Ascending aorta (tissue), 2 donors: ENCODE data around the gene SPRY2. TPM values are rescaled to one million over a fixed set of nuclear protein-coding genes. Genes with fewer than 3 reads are reported as not detected.

ENCODE experiments used
- DNase-seq, 2 donors: peaks; one replicate each; pipeline ENCODE4 v3.0.0-alpha.2; 2019; ENCODE audit warnings: low spot score in 2 of 2
- H3K27ac ChIP-seq, 2 donors: fragments of 200-600 bp; sonication (generic); one replicate each; pipeline ENCODE4 v1.5.1; 2016 to 2017; ENCODE audit warnings: mild to moderate bottlenecking in 1 of 2
- H3K27me3 ChIP-seq: fragments of 200-600 bp; sonication (generic); one replicate; pipeline ENCODE4 v1.5.1; 2017
- H3K36me3 ChIP-seq, 2 donors: fragments of 200-600 bp; sonication (generic); one replicate each; pipeline ENCODE4 v1.5.1; 2016
- H3K4me1 ChIP-seq, 2 donors: fragments of 200-600 bp; sonication (generic); one replicate each; pipeline ENCODE4 v1.5.1; 2016 to 2017; ENCODE audit warnings: mild to moderate bottlenecking in 1 of 2
- H3K4me3 ChIP-seq, 2 donors: fragments of 200-600 bp; sonication (generic); one replicate each; pipeline ENCODE4 v1.5.1; 2016 to 2017; ENCODE audit warnings: mild to moderate bottlenecking in 1 of 2
- H3K9me3 ChIP-seq, 2 donors: fragments of 200-600 bp; sonication (generic); one replicate each; pipeline ENCODE4 v1.5.1; 2016
- intact Hi-C: fragments of 100-400 bp; cut with DNase I; formaldehyde crosslinking; loops from one replicate; pipeline ENCODE4 v1.15.1; 2023
- total RNA-seq: library from RNA; depleted of rRNA; stranded (reverse); fragments of >200 nt; gene quantifications from one replicate; pipeline ENCODE4 v1.1.0, GENCODE V29; 2016
- TF ChIP-seq, protein P1 (sequence below), 3 experiments: fragments of 200-600 bp in 2 of 3; fragments of 450-650 bp in 1 of 3; sonication (generic) in 2 of 3; IDR thresholded peaks; one replicate each; pipeline ENCODE4 v1.5.1; 2016 to 2019; ENCODE audit warnings: antibody characterized with exemption in 3 of 3, mild to moderate bottlenecking in 1 of 3, moderate library complexity in 1 of 3

Gene SPRY2
- total RNA-seq, 1 donor from 2014 or later, result 78.2 TPM

DNA sequence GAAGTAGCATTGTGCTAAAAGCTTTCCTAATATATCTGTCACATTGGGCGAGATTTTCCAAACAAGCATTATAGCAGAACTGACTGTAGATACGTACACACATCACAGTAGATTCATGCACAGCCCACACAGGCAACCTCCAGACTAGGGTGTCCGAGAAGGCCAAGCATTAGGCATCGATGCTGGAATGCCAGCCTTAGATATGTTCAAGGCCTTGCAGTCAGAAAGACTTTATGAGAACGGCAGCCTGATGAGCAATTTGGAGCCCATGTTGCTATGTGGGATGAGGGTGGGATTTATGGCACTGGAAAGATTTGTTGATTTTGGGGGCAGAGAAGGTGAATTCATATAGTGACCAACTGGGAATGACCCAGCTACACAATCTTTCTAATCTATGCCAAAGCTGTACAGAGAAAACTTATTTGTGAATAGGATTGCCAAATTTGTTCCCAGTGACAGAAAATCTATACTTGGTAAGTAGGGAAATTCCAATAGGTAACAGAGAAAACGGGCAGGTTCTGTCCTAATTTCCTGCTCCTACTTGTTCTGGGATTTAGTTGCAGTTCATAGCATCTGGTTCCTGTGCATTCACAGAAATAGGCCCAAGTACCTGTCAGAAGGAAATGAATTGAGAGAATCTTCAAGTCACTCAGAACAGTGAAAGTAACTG lies 31.0 kb upstream of the SPRY2 start:
- no peak for DNase-seq
- intact Hi-C loops, result no loop called here
- Histone ChIP-seq H3K4me3 (no peak overlapping the region), H3K36me3 (no peaks in the 10 kb centered on the region), H3K4me1 (no peaks in the 10 kb centered on the region), H3K9me3 (no peaks in the 10 kb centered on the region), H3K27me3 (no peaks in the 10 kb centered on the region), H3K27ac (no peak overlapping the region)
- TF ChIP-seq, protein P1, sequence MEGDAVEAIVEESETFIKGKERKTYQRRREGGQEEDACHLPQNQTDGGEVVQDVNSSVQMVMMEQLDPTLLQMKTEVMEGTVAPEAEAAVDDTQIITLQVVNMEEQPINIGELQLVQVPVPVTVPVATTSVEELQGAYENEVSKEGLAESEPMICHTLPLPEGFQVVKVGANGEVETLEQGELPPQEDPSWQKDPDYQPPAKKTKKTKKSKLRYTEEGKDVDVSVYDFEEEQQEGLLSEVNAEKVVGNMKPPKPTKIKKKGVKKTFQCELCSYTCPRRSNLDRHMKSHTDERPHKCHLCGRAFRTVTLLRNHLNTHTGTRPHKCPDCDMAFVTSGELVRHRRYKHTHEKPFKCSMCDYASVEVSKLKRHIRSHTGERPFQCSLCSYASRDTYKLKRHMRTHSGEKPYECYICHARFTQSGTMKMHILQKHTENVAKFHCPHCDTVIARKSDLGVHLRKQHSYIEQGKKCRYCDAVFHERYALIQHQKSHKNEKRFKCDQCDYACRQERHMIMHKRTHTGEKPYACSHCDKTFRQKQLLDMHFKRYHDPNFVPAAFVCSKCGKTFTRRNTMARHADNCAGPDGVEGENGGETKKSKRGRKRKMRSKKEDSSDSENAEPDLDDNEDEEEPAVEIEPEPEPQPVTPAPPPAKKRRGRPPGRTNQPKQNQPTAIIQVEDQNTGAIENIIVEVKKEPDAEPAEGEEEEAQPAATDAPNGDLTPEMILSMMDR (IDR thresholded peaks at IDR 0.05), result no peak

DNA sequence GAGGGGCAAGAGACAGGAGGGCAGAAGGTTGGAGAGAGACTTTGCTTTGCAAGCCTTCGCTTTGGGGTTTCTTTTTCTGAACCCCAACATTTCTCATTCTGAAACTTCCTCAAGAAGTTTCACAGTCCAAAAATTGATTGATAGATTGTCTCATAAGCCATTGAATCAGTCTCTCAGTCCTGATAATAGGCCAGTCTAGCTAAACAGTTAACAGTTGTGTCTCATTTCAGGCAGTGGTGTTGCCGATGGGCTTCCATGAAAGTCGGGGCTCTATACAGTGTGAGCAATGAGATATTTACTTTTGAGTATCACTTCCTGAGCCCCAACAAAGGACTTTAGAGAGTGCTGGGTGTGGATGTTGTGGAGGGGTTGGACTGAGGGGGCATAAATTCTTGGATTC lies 26.5 kb upstream of the SPRY2 start:
- no peak for DNase-seq
- H3K9me3 ChIP-seq, result no peaks in the 10 kb centered on the region
- no peaks in the 10 kb centered on the region for H3K27me3 ChIP-seq
- intact Hi-C loops, result loop anchor here (10.0 kb wide), 1 partner anchor 693 kb away; no protein-coding TSS in a partner anchor
- TF ChIP-seq, protein P1 (IDR thresholded peaks at IDR 0.05), result no peak
- no peak overlapping the region for H3K27ac ChIP-seq
- H3K4me1 ChIP-seq, result no peaks in the 10 kb centered on the region
- H3K36me3 ChIP-seq, result no peaks in the 10 kb centered on the region
- H3K4me3 ChIP-seq, result no peak overlapping the region

DNA sequence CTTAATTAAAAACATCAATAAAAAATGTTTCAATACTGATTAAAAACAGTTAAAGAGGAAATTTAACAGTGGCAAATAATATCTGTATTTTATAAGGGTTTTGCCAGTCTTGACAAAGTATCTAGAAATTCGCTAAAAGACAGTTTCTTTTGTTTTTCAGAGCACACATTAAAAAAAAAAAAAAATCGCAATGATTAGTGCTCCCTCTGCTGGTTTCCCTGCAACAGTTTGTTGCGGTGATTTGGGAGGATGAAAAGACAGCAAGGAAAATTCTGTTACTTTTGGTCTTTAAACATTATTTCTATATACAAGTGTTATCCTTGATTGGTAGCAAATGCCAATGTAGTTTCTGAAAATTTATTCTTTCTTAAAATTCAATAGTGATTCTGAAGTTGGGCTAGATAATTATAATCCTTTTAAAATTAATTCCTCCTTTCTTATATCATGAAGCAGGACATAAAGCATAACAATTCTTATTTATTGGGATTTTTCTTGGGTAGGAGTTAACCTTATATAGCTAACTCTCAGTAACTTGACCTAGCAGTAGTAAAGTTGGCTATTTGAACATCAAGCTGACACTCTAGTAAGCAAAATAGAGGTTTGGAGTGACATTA lies 23.1 kb upstream of the SPRY2 start:
- no peaks in the 10 kb centered on the region for H3K36me3 ChIP-seq
- H3K9me3 ChIP-seq, result no peaks in the 10 kb centered on the region
- DNase-seq, result no peak
- H3K27me3 ChIP-seq, result no peaks in the 10 kb centered on the region
- intact Hi-C loops, result loop anchor here (1.0 to 10.0 kb wide), 3 partner anchors 22 to 689 kb away; no protein-coding TSS in a partner anchor
- no peak overlapping the region for H3K27ac ChIP-seq
- TF ChIP-seq, protein P1 (IDR thresholded peaks at IDR 0.05), result peak in 2 of 3 experiments; percentile 71 to 76
- H3K4me3 ChIP-seq, result peak overlapping the region; percentile 28 to 29
- H3K4me1 ChIP-seq, result peaks cover 0 to 12% of the 10 kb centered on the region in 2 donors

DNA sequence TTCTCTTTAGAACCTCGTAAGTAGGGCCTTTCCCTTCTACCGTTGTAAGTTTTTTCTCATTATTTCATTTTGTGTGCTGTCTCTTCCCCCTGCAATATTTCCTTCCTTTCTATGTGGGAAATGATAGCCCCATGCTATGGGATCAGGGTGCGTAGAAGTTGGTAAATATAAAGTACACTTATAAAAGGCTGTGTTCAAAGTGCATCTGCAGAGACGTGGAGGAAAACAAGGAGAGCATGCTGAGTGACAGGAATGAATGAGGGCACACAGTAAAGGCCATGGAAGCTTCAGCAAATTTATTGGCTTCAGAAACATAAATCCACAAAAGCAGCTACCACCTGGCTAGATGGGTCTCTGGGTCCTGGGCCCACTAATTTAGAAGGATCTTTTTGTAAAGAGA lies 21.6 kb upstream of the SPRY2 start:
- Histone ChIP-seq H3K4me1 (peaks cover 0 to 12% of the 10 kb centered on the region in 2 donors), H3K9me3 (no peaks in the 10 kb centered on the region), H3K27me3 (no peaks in the 10 kb centered on the region), H3K4me3 (no peak overlapping the region), H3K27ac (no peak overlapping the region), H3K36me3 (no peaks in the 10 kb centered on the region)
- no peak for DNase-seq
- intact Hi-C loops, result loop anchor here (10.0 kb wide), 1 partner anchor 688 kb away; no protein-coding TSS in a partner anchor
- TF ChIP-seq, protein P1 (IDR thresholded peaks at IDR 0.05), result no peak

DNA sequence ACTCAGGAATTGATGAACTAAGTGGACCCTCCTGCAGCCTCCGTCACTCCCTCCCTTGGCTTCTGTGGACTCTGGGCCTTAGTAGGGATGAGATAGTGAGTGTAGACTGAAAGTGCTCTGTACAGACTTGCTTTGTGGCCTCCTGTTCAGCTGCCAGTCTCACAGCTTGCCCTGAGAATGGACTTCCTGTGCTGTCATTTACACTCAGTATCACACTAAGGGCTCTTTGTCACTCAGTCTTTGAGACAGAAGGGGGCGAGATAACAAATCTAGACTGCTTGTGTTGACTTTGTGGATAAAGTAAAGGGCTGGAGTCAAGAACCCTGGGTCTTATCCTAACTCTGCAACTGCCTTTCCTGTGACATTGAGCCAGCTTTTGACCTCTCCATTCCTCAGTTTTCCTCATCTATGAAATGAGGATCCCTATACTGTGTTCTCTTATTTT lies 21.0 kb upstream of the SPRY2 start:
- H3K4me3 ChIP-seq, result no peak overlapping the region
- intact Hi-C loops, result loop anchor here (10.0 kb wide), 1 partner anchor 687 kb away; no protein-coding TSS in a partner anchor
- no peak overlapping the region for H3K27ac ChIP-seq
- no peaks in the 10 kb centered on the region for H3K36me3 ChIP-seq
- TF ChIP-seq, protein P1 (IDR thresholded peaks at IDR 0.05), result no peak
- H3K27me3 ChIP-seq, result no peaks in the 10 kb centered on the region
- no peaks in the 10 kb centered on the region for H3K9me3 ChIP-seq
- no peak for DNase-seq
- H3K4me1 ChIP-seq, result peaks cover 0 to 12% of the 10 kb centered on the region in 2 donors
